HG02623 (cell line): ENCODE measurements around the gene FHDC1.
"Not testable (repeated sequence)": the region's sequence is repeated elsewhere in the genome, so short reads cannot be mapped to it uniquely, and the experiment has no call there.

ENCODE experiments used
- ATAC-seq: cut with Tn5 transposase; IDR thresholded peaks from one replicate; pipeline ENCODE4 v1.9.1; 2021; ENCODE audit warnings: moderate library complexity; ENCODE audit not compliant: unreplicated experiment

FHDC1 gene

GRCh38 chr4:152935631-152936445 lies at the start of gene FHDC1:
Gene FHDC1 (plus strand): TSS chr4:152936323. CDS start chr4:152943058, 6,735 bp downstream.
- no peak for ATAC-seq

- no peak for ATAC-seq
These were observed 48.1 kb upstream of the FHDC1 start for GRCh38 chr4:152887981-152888380.

- ATAC-seq, result no peak
These were observed 43.1 kb upstream of the FHDC1 start for GRCh38 chr4:152892974-152893373.

GRCh38 chr4:152894673-152895072 lies 41.5 kb upstream of the FHDC1 start:
- no peak for ATAC-seq

GRCh38 chr4:152896811-152897210 lies 39.3 kb upstream of the FHDC1 start:
- ATAC-seq, result no peak

GRCh38 chr4:152898133-152898532 lies 38.0 kb upstream of the FHDC1 start:
- ATAC-seq, result not testable (repeated sequence)

GRCh38 chr4:152898606-152899005 lies 37.5 kb upstream of the FHDC1 start:
- ATAC-seq, result no peak

GRCh38 chr4:152900395-152900794 lies 35.7 kb upstream of the FHDC1 start:
- no peak for ATAC-seq

- ATAC-seq, result no peak
These were observed 34.9 kb upstream of the FHDC1 start for GRCh38 chr4:152901205-152901604.

GRCh38 chr4:152903658-152904057 lies 32.5 kb upstream of the FHDC1 start:
- ATAC-seq, result no peak

GRCh38 chr4:152909901-152910300 lies 26.2 kb upstream of the FHDC1 start:
- ATAC-seq, result no peak

- no peak for ATAC-seq
These were observed 25.6 kb upstream of the FHDC1 start for GRCh38 chr4:152910521-152910920.

- ATAC-seq, result no peak
These were observed 18.4 kb upstream of the FHDC1 start for GRCh38 chr4:152917543-152918395.

GRCh38 chr4:152919826-152920225 lies 16.3 kb upstream of the FHDC1 start:
- no peak for ATAC-seq

- ATAC-seq, result no peak
These were observed 15.4 kb upstream of the FHDC1 start for GRCh38 chr4:152920768-152921167.

GRCh38 chr4:152921284-152921683 lies 14.8 kb upstream of the FHDC1 start:
- ATAC-seq, result no peak

GRCh38 chr4:152925851-152926250 lies 10.3 kb upstream of the FHDC1 start:
- no peak for ATAC-seq

GRCh38 chr4:152926959-152927358 lies 9.2 kb upstream of the FHDC1 start:
- no peak for ATAC-seq

- peak; percentile 55 for ATAC-seq
These were observed 8.4 kb upstream of the FHDC1 start for GRCh38 chr4:152927737-152928136.

- no peak for ATAC-seq
These were observed 7.8 kb upstream of the FHDC1 start for GRCh38 chr4:152928286-152928685.

GRCh38 chr4:152929888-152930287 lies 6.2 kb upstream of the FHDC1 start:
- no peak for ATAC-seq

- ATAC-seq, result no peak
These were observed 980 bp upstream of the FHDC1 start for GRCh38 chr4:152935143-152935542.
